A673 (cell line): ENCODE measurements around the gene MICU1.

ENCODE experiments used
- CTCF ChIP-seq: fragments of 300-800, 200-600 bp; sonication (generic); conservative IDR thresholded peaks from 2 replicates; pipeline ENCODE4 v1.5.1; 2017; ENCODE audit warnings: low read depth, mild to moderate bottlenecking, antibody characterized with exemption, low read length, moderate library complexity, mixed read lengths
- EZH2 ChIP-seq: fragments of 200-600 bp; sonication (generic); IDR thresholded peaks from 2 replicates; pipeline ENCODE4 v1.6.1; 2017; ENCODE audit warnings: borderline replicate concordance, low read depth, mild to moderate bottlenecking, mixed read lengths, antibody characterized with exemption, low read length; ENCODE audit not compliant: poor library complexity, severe bottlenecking

GRCh38 chr10:72626444-72626754 lies 520 bp upstream of the MICU1 start:
- TF ChIP-seq CTCF: no peak
- TF ChIP-seq EZH2: no peak
